ENCODE data around the gene ZNF221.
"Not testable (repeated sequence)": the region's sequence is repeated elsewhere in the genome, so short reads cannot be mapped to it uniquely, and the experiment has no call there.

Gene ZNF221

DNA sequence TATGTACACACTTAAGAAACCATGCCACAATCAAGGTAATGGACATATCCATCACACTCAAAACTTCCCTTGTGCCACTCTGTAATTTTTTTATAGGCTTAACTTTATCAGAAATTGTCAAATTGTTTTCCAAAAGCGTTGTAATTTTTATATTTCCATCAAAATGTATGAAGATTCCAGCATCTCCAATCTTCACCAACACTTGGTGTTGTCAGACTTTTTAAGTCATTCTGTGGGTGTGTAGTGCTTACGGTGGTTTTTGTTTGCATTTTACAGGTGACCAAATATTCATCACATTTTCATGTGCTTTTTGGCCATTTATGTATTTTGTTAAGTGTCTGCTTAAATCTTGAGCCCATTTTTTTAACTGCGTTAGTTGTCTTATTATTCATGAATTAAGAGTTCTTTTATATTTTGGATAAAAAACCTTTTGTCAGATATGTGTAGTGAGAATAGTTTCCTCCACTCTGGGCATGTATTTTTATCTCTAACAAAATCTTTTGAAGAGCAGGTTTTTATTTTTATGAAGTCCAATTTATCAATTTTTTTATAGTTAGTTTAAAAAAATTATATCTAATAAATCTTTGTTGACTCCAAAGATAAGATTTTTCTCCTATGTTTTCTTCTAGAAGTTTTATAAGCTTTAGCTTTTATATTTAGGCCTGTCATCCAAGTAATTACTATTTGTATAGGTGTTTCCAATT, 11.3 kb upstream of the ZNF221 start:
- Histone ChIP-seq H3K27me3 (ENCODE audit: insufficient read depth, poor library complexity, severe bottlenecking) (no peaks in the 10 kb centered on the region), H3K27ac (replicated peaks) (no peak overlapping the region), H3K4me3 (replicated peaks; ENCODE audit: insufficient read depth, low read length) (no peak overlapping the region)
- TF ChIP-seq, protein P1, sequence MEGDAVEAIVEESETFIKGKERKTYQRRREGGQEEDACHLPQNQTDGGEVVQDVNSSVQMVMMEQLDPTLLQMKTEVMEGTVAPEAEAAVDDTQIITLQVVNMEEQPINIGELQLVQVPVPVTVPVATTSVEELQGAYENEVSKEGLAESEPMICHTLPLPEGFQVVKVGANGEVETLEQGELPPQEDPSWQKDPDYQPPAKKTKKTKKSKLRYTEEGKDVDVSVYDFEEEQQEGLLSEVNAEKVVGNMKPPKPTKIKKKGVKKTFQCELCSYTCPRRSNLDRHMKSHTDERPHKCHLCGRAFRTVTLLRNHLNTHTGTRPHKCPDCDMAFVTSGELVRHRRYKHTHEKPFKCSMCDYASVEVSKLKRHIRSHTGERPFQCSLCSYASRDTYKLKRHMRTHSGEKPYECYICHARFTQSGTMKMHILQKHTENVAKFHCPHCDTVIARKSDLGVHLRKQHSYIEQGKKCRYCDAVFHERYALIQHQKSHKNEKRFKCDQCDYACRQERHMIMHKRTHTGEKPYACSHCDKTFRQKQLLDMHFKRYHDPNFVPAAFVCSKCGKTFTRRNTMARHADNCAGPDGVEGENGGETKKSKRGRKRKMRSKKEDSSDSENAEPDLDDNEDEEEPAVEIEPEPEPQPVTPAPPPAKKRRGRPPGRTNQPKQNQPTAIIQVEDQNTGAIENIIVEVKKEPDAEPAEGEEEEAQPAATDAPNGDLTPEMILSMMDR (IDR thresholded peaks at IDR 0.05; ENCODE audit: insufficient read depth, low read length): no peak
- TF ChIP-seq POLR2AphosphoS5 (IDR thresholded peaks at IDR 0.05; ENCODE audit: low read depth) (no peak), GABPA (IDR thresholded peaks at IDR 0.05; ENCODE audit: low read depth) (no peak), SPI1 (IDR thresholded peaks at IDR 0.05; ENCODE audit: borderline replicate concordance, low read depth) (no peak)
- TF ChIP-seq, protein P2, sequence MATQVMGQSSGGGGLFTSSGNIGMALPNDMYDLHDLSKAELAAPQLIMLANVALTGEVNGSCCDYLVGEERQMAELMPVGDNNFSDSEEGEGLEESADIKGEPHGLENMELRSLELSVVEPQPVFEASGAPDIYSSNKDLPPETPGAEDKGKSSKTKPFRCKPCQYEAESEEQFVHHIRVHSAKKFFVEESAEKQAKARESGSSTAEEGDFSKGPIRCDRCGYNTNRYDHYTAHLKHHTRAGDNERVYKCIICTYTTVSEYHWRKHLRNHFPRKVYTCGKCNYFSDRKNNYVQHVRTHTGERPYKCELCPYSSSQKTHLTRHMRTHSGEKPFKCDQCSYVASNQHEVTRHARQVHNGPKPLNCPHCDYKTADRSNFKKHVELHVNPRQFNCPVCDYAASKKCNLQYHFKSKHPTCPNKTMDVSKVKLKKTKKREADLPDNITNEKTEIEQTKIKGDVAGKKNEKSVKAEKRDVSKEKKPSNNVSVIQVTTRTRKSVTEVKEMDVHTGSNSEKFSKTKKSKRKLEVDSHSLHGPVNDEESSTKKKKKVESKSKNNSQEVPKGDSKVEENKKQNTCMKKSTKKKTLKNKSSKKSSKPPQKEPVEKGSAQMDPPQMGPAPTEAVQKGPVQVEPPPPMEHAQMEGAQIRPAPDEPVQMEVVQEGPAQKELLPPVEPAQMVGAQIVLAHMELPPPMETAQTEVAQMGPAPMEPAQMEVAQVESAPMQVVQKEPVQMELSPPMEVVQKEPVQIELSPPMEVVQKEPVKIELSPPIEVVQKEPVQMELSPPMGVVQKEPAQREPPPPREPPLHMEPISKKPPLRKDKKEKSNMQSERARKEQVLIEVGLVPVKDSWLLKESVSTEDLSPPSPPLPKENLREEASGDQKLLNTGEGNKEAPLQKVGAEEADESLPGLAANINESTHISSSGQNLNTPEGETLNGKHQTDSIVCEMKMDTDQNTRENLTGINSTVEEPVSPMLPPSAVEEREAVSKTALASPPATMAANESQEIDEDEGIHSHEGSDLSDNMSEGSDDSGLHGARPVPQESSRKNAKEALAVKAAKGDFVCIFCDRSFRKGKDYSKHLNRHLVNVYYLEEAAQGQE (IDR thresholded peaks at IDR 0.05; ENCODE audit: insufficient replicate concordance, low read depth): no peak
- no peak for DNase-seq (ENCODE audit: low read depth in 1 of 2, low spot score in 1 of 2)

DNA sequence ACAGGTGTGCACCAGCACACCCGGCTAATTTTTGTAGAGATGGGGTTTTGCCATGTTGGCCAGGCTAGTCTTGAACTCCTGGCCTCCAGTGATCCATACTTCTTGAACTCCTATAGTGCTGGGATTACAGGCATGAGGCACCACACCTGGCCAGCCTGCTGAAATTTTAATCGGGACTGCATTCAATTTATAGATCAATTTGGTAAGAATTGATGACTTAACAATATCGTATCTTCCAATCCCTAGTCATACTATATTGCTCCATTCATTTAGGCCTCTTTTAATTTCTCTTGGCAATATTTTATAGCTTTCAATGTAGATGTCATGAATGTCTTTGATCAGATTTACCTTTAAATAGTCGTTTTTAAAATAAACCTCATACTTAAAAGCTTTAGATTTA, 10.3 kb upstream of the ZNF221 start:
- Histone ChIP-seq H3K27ac (replicated peaks) (no peak overlapping the region), H3K27me3 (ENCODE audit: insufficient read depth, poor library complexity, severe bottlenecking) (no peaks in the 10 kb centered on the region), H3K4me3 (replicated peaks; ENCODE audit: insufficient read depth, low read length) (no peak overlapping the region)
- no peak for TF ChIP-seq GABPA (IDR thresholded peaks at IDR 0.05; ENCODE audit: low read depth)
- TF ChIP-seq, protein P1 (IDR thresholded peaks at IDR 0.05; ENCODE audit: insufficient read depth, low read length): no peak
- TF ChIP-seq, protein P2 (IDR thresholded peaks at IDR 0.05; ENCODE audit: insufficient replicate concordance, low read depth): no peak
- TF ChIP-seq POLR2AphosphoS5 (IDR thresholded peaks at IDR 0.05; ENCODE audit: low read depth): no peak
- no peak for TF ChIP-seq SPI1 (IDR thresholded peaks at IDR 0.05; ENCODE audit: borderline replicate concordance, low read depth)
- no peak for DNase-seq (ENCODE audit: low read depth in 1 of 2, low spot score in 1 of 2)

DNA sequence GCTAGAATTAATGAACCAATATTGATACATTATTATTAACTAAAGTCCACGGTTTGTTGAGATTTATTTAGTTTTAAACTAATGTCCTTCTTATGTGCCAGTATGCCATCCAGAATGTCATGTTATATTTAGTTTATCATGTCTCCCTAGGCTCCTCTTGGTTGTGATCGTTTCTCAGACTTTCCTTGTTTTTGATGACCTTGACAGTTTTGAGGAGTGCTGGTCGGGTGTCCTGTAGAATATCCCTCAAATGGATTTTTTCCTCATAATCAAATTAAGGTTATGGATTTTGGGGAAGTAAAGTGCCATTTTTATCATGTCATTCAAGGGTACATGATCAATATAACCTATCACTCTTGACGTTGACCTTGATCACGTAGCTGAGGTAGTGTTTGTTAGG, 9.8 kb upstream of the ZNF221 start:
- no peak for DNase-seq (ENCODE audit: low read depth in 1 of 2, low spot score in 1 of 2)
- Histone ChIP-seq H3K27ac (replicated peaks) (no peak overlapping the region), H3K27me3 (ENCODE audit: insufficient read depth, poor library complexity, severe bottlenecking) (no peaks in the 10 kb centered on the region), H3K4me3 (replicated peaks; ENCODE audit: insufficient read depth, low read length) (no peak overlapping the region)
- TF ChIP-seq POLR2AphosphoS5 (IDR thresholded peaks at IDR 0.05; ENCODE audit: low read depth) (no peak), SPI1 (IDR thresholded peaks at IDR 0.05; ENCODE audit: borderline replicate concordance, low read depth) (no peak), GABPA (IDR thresholded peaks at IDR 0.05; ENCODE audit: low read depth) (no peak)
- TF ChIP-seq, protein P2 (IDR thresholded peaks at IDR 0.05; ENCODE audit: insufficient replicate concordance, low read depth): no peak
- TF ChIP-seq, protein P1 (IDR thresholded peaks at IDR 0.05; ENCODE audit: insufficient read depth, low read length): no peak

DNA sequence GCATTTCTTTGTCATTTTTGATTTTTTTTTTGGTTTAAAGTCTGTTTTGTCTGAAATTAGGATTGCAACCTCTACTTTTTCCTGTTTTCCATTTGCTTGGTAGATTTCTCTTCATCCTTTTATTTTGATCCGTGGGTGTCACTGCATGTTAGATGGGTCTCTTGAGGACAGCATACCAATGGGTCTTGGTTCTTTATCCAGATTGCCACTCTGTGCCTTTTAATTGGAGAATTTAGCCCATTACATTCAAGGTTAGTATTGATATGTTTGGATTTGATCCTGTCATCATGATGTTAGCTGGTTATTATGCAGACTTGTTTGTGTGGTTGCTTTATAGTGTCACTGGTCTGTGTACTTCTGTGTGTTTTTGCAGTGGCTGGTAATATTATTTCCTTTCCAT, 3.6 kb upstream of the ZNF221 start:
- not testable (repeated sequence) for DNase-seq (ENCODE audit: low read depth in 1 of 2, low spot score in 1 of 2); H3K27ac ChIP-seq (replicated peaks); H3K27me3 ChIP-seq (ENCODE audit: insufficient read depth, poor library complexity, severe bottlenecking); H3K4me3 ChIP-seq (replicated peaks; ENCODE audit: insufficient read depth, low read length)

DNA sequence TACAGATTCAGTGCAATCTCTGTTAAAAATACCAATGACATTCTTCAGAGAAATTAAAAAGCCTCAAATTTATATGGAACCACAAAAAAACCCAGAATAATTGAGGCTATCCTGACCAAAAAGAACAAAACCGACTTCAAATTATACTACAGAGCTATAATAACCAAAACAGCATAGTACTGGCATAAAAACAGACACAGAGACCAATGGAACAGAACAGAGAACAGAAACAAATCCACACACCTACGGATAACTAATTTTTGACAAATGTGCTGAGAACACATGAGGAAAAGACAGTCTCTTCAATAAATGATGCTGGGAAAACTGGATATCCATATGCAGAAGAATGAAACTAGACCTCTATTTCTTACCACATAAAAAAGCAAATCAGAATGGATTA, 1.2 kb upstream of the ZNF221 start:
- H3K4me3 ChIP-seq (replicated peaks; ENCODE audit: insufficient read depth, low read length); H3K27me3 ChIP-seq (ENCODE audit: insufficient read depth, poor library complexity, severe bottlenecking); DNase-seq (ENCODE audit: low read depth in 1 of 2, low spot score in 1 of 2); H3K27ac ChIP-seq (replicated peaks): not testable (repeated sequence)
